T-helper 17 cell (primary cell): ENCODE measurements around the gene CALR3. TPM values are rescaled to one million over a fixed set of nuclear protein-coding genes. Genes with fewer than 3 reads are reported as not detected.
A peak's percentile ranks its signal among the peaks of the same experiment; 100 is the strongest.
"Not testable (repeated sequence)": the region's sequence is repeated elsewhere in the genome, so short reads cannot be mapped to it uniquely, and the experiment has no call there.

Experiments
- ATAC-seq: fragments of 150-1000 bp; cut with Tn5 transposase; 2 replicates; pipeline ENCODE4 v1.10.0; 2021; ENCODE audit warnings: mild to moderate bottlenecking, moderate library complexity
- DNase-seq, 3 donors: peaks; one replicate each; pipeline versions ENCODE4 v3.0.0 to v3.0.0-alpha.2; 2020 to 2021
- H3K9me3 ChIP-seq: one replicate; pipeline ENCODE4 v1.7.0; 2013; ENCODE audit warnings: low read length, mild to moderate bottlenecking; ENCODE audit not compliant: control insufficient read depth, poor library complexity, severe bottlenecking
- H3K27ac Mint-ChIP-seq: one replicate; pipeline ENCODE4 v1.8.0; 2022; ENCODE audit warnings: mild to moderate bottlenecking, moderate library complexity, mixed read lengths
- H3K27me3 Mint-ChIP-seq: one replicate; pipeline ENCODE4 v1.8.0; 2022; ENCODE audit warnings: mixed read lengths
- H3K36me3 Mint-ChIP-seq: one replicate; pipeline ENCODE4 v1.8.0; 2022; ENCODE audit warnings: low read depth, mixed read lengths
- H3K4me1 Mint-ChIP-seq: one replicate; pipeline ENCODE4 v1.8.0; 2022; ENCODE audit warnings: mild to moderate bottlenecking, mixed read lengths
- H3K4me3 Mint-ChIP-seq: one replicate; pipeline ENCODE4 v1.8.0; 2022; ENCODE audit warnings: mild to moderate bottlenecking, moderate library complexity, mixed read lengths
- total RNA-seq, 4 donors: library from RNA in 2 of 4; stranded (reverse) in 2 of 4; gene quantifications; one replicate each; pipeline ENCODE4 v1.2.3 and lab custom pipeline; 2022 to 2026

CALR3 gene
- total RNA-seq (not detected), total RNA-seq (lab: John Stamatoyannopoulos, UW) (0 reads per million in 2 donors)

DNA sequence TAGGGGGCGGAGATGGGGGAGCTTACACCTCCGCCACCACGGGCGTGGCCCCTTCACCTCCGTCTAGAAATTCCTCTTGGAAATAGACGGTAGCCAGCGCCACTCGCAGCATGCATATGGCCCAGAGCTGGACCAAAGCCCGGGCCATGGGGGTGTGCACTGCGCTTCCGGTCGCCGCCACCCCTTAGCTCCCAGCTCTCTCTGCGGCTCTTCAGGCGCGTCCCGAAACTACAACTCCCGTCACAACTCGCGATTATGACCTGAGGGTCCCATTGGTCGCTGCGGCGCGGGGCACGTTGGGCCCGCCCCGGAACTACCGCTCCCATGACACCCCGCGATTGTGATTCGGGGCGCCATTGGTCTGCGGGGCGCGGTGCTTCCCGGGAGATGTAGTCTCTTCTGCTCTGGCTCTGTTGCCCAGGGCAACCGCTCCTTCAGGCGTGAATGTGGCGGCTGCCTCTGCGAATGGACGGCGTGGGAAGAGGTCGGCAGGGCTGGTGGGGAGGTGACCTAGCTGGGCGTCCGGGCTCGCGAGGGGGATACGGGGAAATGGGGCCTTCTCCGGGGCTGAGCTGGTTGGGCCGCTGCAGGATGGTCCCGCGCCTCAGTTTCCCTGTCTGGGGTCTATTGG, at the start of gene CALR3, which contains the start of gene C19orf44:
Gene CALR3, minus strand, starts transcription at position 186 of the 631 bp plus-strand sequence. Its CDS starts 38 bp downstream, at position 148.
Gene C19orf44, plus strand, starts transcription at position 413 of the 631 bp plus-strand sequence. CDS start 4,399 bp downstream, outside the sequence.
- Mint-ChIP-seq H3K27ac (peak within 1 kb of the TSS; percentile 79), H3K36me3 (peaks cover 3% of the 10 kb centered on the region)

DNA sequence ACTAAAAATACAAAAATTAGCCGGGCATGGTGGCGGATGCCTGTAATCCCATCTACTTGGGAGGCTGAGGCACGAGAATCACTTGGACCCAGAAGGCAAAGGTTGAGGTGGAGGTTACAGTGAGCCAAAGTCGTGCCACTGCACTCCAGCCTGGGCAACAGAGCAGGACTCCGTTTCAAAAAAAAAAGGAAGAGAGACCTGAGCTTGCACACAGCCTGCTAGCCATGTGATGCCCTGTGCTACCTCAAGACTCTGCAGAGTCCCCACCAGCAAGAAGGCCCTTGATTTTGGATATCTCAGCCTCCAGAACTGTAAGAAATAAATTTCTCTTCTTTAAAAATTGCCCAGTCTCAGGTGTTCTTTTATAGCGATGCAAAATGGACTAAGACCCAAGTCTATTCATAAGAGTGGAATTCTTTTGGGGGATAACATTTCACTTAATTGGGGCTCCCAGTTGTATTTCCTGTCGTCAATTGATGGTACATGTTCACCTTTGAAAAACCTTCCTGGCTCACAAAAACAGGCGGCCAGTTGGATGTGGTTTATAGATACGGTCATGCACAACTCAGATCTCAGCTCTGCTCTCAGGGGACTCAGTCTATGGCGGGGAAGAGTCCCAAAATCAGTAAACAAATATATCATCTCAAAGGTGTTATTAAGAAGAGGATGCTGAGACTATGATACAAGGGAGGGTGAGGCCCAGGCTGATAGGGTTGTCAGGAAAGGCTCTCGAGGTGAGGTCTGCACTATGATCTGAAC, 48.7 kb upstream of the CALR3 start:
- Mint-ChIP-seq H3K4me3 (peak overlapping the region; percentile 56), H3K36me3 (no peaks in the 10 kb centered on the region), H3K27ac (no peak overlapping the region), H3K4me1 (peaks cover 26% of the 10 kb centered on the region), H3K27me3 (no peaks in the 10 kb centered on the region)
- no peaks in the 10 kb centered on the region for H3K9me3 ChIP-seq
- no peak for ATAC-seq
- no peak for DNase-seq

More for the DNA sequence above, at the start of gene CALR3, which contains the start of gene C19orf44:
- DNase-seq (peak; percentile 92 to 94 (median 93)), ATAC-seq (peak; percentile 99)
- Mint-ChIP-seq H3K4me1 (peaks cover 8% of the 10 kb centered on the region), H3K4me3 (peak within 1 kb of the TSS; percentile 99), H3K27me3 (no peaks in the 10 kb centered on the region)
- no peaks in the 10 kb centered on the region for H3K9me3 ChIP-seq

DNA sequence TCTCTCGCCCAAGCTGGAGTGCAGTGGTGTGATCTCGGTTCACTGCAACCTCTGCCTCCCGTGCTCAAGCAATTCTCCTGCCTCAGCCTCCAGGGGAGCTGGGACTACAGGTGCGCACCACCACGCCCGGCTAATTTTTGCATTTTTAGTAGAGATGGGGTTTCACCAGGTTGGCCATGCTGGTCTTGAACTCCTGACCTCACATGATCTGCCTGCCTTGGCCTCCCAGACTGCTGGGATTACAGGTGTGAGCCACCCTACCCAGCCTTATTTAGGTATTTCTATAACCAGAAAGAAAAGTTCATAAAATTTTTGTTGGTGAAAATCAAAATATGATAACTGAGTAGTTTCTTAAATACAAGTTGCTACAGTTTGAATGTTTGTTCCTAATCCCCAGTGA, 47.8 kb upstream of the CALR3 start:
- not testable (repeated sequence) for ATAC-seq, H3K27me3 Mint-ChIP-seq, H3K9me3 ChIP-seq, H3K36me3 Mint-ChIP-seq, DNase-seq
- peak overlapping the region; percentile 97 for H3K4me3 Mint-ChIP-seq
- H3K4me1 Mint-ChIP-seq: peaks cover 28% of the 10 kb centered on the region
- peak overlapping the region; percentile 93 for H3K27ac Mint-ChIP-seq

- DNase-seq (no peak), ATAC-seq (peak; percentile 13)
- no peaks in the 10 kb centered on the region for H3K9me3 ChIP-seq
- Mint-ChIP-seq H3K4me3 (peak overlapping the region; percentile 97), H3K36me3 (peaks cover 3% of the 10 kb centered on the region), H3K27ac (peak overlapping the region; percentile 93), H3K27me3 (no peaks in the 10 kb centered on the region), H3K4me1 (peaks cover 33% of the 10 kb centered on the region)
Observed at GRCh38 chr19:16542910-16543472, 47.0 kb upstream of the CALR3 start.

GRCh38 chr19:16542045-16542909, 46.3 kb upstream of the CALR3 start, which contains the start of gene CHERP:
CHERP (minus strand) TSS chr19:16542437; CDS start chr19:16542378, 59 bp downstream.
- Mint-ChIP-seq H3K36me3 (peaks cover 3% of the 10 kb centered on the region), H3K4me1 (peaks cover 37% of the 10 kb centered on the region), H3K27ac (peak within 1 kb of the TSS; percentile 93), H3K4me3 (peak within 1 kb of the TSS; percentile 97), H3K27me3 (no peaks in the 10 kb centered on the region)
- peak; percentile 89 to 92 (median 92) for DNase-seq
- ATAC-seq: peak; percentile 89
- no peaks in the 10 kb centered on the region for H3K9me3 ChIP-seq

- Mint-ChIP-seq H3K27me3 (no peaks in the 10 kb centered on the region), H3K27ac (peak overlapping the region; percentile 93), H3K4me1 (peaks cover 39% of the 10 kb centered on the region), H3K4me3 (peak overlapping the region; percentile 89), H3K36me3 (peaks cover 3% of the 10 kb centered on the region)
- ATAC-seq (peak; percentile 4), DNase-seq (no peak)
- H3K9me3 ChIP-seq: no peaks in the 10 kb centered on the region
Observed at GRCh38 chr19:16541526-16542044, 45.6 kb upstream of the CALR3 start.

- DNase-seq (no peak), ATAC-seq (no peak)
- peaks cover 3% of the 10 kb centered on the region for H3K36me3 Mint-ChIP-seq
- H3K9me3 ChIP-seq: no peaks in the 10 kb centered on the region
- no peaks in the 10 kb centered on the region for H3K27me3 Mint-ChIP-seq
- peak overlapping the region; percentile 93 for H3K27ac Mint-ChIP-seq
- H3K4me1 Mint-ChIP-seq: peaks cover 41% of the 10 kb centered on the region
- peak overlapping the region; percentile 89 for H3K4me3 Mint-ChIP-seq
Observed at GRCh38 chr19:16540948-16541347, 45.0 kb upstream of the CALR3 start.

DNA sequence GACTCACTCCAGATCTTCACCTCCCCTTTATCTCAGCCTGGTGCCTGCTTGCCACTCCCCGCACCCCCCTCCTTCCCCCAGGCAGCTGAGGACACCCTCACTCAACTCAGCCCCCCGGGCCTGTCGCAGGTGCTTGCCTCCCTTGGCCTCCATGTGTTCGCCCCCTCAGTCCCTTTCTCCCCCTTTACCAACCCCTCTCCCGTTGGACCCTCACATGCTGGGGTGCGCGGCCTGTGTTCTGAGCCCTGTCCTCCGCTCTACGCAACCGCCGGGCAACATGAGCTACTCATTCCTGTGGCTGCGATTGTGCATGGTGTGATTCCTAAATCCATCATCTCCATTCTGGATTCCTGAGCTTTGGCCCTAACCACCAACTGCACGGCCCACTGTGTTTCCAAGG, 41.1 kb upstream of the CALR3 start:
- H3K27me3 Mint-ChIP-seq: no peaks in the 10 kb centered on the region
- DNase-seq (no peak), ATAC-seq (no peak)
- H3K4me3 Mint-ChIP-seq: no peak overlapping the region
- H3K27ac Mint-ChIP-seq: peak overlapping the region; percentile 67
- peaks cover 27% of the 10 kb centered on the region for H3K4me1 Mint-ChIP-seq
- H3K9me3 ChIP-seq: no peaks in the 10 kb centered on the region
- H3K36me3 Mint-ChIP-seq: peaks cover 5% of the 10 kb centered on the region

DNA sequence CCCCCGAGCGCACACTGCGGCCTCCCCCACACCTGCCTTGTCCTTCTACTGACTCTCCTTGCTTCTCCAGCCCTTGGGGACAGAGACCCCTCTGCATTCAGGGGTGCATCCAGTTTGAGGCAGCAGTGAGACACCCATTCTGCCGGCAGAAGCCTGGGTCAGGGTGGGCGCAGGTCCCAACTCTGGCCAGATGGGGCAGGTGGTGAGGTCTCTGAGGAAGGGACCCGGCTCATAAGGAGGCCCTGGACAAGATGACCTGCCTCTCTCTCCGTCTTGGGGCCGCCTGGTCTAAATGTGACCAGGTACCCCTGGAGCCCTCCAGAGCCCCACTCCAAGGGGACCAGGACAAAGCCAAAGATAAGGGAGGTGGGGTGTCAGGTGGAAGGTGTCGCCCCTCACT, 40.2 kb upstream of the CALR3 start:
- Mint-ChIP-seq H3K27me3 (no peaks in the 10 kb centered on the region), H3K4me3 (no peak overlapping the region), H3K27ac (peak overlapping the region; percentile 67), H3K4me1 (peaks cover 26% of the 10 kb centered on the region), H3K36me3 (peaks cover 5% of the 10 kb centered on the region)
- H3K9me3 ChIP-seq: no peaks in the 10 kb centered on the region
- DNase-seq: no peak
- no peak for ATAC-seq

- Mint-ChIP-seq H3K4me3 (no peak overlapping the region), H3K4me1 (peaks cover 26% of the 10 kb centered on the region), H3K27ac (no peak overlapping the region), H3K36me3 (peaks cover 5% of the 10 kb centered on the region), H3K27me3 (no peaks in the 10 kb centered on the region)
- ATAC-seq (no peak), DNase-seq (no peak)
- no peaks in the 10 kb centered on the region for H3K9me3 ChIP-seq
Observed at GRCh38 chr19:16535381-16535780, 39.4 kb upstream of the CALR3 start.

DNA sequence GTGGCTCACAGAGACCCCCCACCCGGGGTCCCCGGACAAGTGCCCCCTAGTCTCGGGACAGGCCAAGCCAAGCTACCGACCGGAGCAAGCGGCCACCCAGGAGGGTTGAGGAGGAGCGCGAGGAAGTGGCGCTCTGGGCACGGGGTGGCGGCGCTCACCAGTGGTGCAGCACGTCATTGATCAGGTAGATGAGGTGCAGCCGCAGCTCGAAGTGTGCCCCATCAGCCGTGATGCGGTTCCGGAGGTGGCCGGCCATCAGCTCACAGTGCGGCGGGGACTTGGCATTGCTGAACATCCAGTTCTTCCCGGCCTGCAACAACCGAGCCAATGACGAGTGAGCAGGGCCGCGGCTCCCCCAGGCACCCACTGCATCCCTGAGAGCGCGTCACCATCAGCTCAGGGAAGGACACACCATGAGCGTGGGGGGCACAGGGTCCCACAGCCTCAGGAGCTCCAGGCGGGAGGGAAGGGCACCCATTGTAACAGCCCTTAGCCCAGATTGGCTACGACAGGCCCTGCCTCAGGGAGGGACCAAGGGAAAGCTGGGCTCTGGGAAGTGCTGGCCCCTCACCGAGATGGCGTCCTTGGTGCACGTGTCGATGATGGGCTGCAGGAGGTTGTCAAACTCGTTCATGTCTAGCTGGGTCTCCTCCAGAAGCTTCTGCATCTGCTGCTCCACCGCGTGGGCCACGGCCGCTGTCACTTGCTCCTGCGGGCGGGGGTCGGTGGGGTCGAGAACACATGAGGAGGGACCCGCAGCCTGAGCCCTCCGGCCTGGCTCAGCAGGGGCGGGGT, 36.7 kb upstream of the CALR3 start:
- peaks cover 12% of the 10 kb centered on the region for H3K4me1 Mint-ChIP-seq
- no peaks in the 10 kb centered on the region for H3K27me3 Mint-ChIP-seq
- H3K9me3 ChIP-seq: no peaks in the 10 kb centered on the region
- DNase-seq: no peak
- H3K4me3 Mint-ChIP-seq: no peak overlapping the region
- H3K36me3 Mint-ChIP-seq: peaks cover 6% of the 10 kb centered on the region
- no peak for ATAC-seq
- H3K27ac Mint-ChIP-seq: no peak overlapping the region

DNA sequence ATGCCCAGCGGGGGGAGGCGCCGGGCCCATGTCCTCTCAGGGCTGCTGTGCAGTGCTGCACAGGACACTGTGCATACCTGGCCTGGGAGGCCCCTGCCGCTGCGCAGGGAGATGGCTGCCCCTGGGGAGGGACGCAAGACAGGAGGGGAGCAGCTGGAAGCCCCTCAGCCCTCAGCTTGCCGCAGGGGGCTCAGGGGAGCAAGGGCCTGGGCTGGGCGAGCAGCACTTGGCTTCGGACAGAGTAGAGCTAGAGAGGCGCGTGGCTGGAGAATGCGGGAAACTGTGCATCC, 35.4 kb upstream of the CALR3 start:
- H3K4me3 Mint-ChIP-seq: no peak overlapping the region
- H3K36me3 Mint-ChIP-seq: peaks cover 7% of the 10 kb centered on the region
- ATAC-seq (no peak), DNase-seq (no peak)
- H3K27me3 Mint-ChIP-seq: no peaks in the 10 kb centered on the region
- no peaks in the 10 kb centered on the region for H3K9me3 ChIP-seq
- peaks cover 8% of the 10 kb centered on the region for H3K4me1 Mint-ChIP-seq
- H3K27ac Mint-ChIP-seq: no peak overlapping the region
